Nephron progenitor cell (in vitro differentiated cells): ENCODE data around the gene PIR.

Experiments used
- DNase-seq: peaks from one replicate; pipeline ENCODE4 v3.0.0; 2021
- H3K27ac Mint-ChIP-seq: 2 replicates; pipeline ENCODE4 v1.8.0; 2021; ENCODE audit warnings: mild to moderate bottlenecking, moderate library complexity, mixed read lengths
- H3K27me3 Mint-ChIP-seq: 2 replicates; pipeline ENCODE4 v1.8.0; 2021; ENCODE audit warnings: mild to moderate bottlenecking, low read depth, mixed read lengths; ENCODE audit not compliant: poor library complexity
- H3K36me3 Mint-ChIP-seq: 2 replicates; pipeline ENCODE4 v1.8.0; 2021; ENCODE audit warnings: low read depth, mixed read lengths
- H3K4me1 Mint-ChIP-seq: 2 replicates; pipeline ENCODE4 v1.8.0; 2021; ENCODE audit warnings: mixed read lengths
- H3K4me3 Mint-ChIP-seq: 2 replicates; pipeline ENCODE4 v1.8.0; 2021; ENCODE audit warnings: mild to moderate bottlenecking, moderate library complexity, mixed read lengths
- H3K9me3 Mint-ChIP-seq: 2 replicates; pipeline ENCODE4 v1.8.0; 2021; ENCODE audit warnings: mild to moderate bottlenecking, moderate library complexity, mixed read lengths
- CTCF ChIP-seq: fragments of 200-600 bp; sonication (generic); IDR thresholded peaks from 2 replicates; pipeline ENCODE4 v1.5.0; 2021; ENCODE audit warnings: antibody characterized with exemption

PIR gene

GRCh38 chrX:15523088-15523487 lies 30.0 kb upstream of the PIR start:
- Mint-ChIP-seq H3K27me3 (no peaks in the 10 kb centered on the region), H3K27ac (no peak overlapping the region), H3K36me3 (no peaks in the 10 kb centered on the region), H3K9me3 (no peaks in the 10 kb centered on the region), H3K4me3 (no peak overlapping the region), H3K4me1 (no peaks in the 10 kb centered on the region)
- TF ChIP-seq CTCF = no peak
- no peak for DNase-seq

- no peak overlapping the region for H3K27ac Mint-ChIP-seq
- no peaks in the 10 kb centered on the region for H3K9me3 Mint-ChIP-seq
- no peaks in the 10 kb centered on the region for H3K27me3 Mint-ChIP-seq
- no peak overlapping the region for H3K4me3 Mint-ChIP-seq
- no peaks in the 10 kb centered on the region for H3K36me3 Mint-ChIP-seq
- TF ChIP-seq CTCF = no peak
- no peaks in the 10 kb centered on the region for H3K4me1 Mint-ChIP-seq
- DNase-seq = no peak
Measured at GRCh38 chrX:15522464-15522863, 29.3 kb upstream of the PIR start.

- Mint-ChIP-seq H3K4me3 (no peak overlapping the region), H3K9me3 (no peaks in the 10 kb centered on the region), H3K27me3 (peaks cover 5% of the 10 kb centered on the region), H3K4me1 (peaks cover 5% of the 10 kb centered on the region), H3K27ac (no peak overlapping the region), H3K36me3 (no peaks in the 10 kb centered on the region)
- no peak for TF ChIP-seq CTCF
- no peak for DNase-seq
Measured at GRCh38 chrX:15515931-15516330, 22.8 kb upstream of the PIR start.

- Mint-ChIP-seq H3K4me1 (peaks cover 5% of the 10 kb centered on the region), H3K4me3 (no peak overlapping the region), H3K9me3 (no peaks in the 10 kb centered on the region), H3K27ac (no peak overlapping the region), H3K27me3 (peaks cover 5% of the 10 kb centered on the region), H3K36me3 (no peaks in the 10 kb centered on the region)
- TF ChIP-seq CTCF = no peak
- no peak for DNase-seq
Measured at GRCh38 chrX:15514279-15514678, 21.1 kb upstream of the PIR start.

- peaks cover 5% of the 10 kb centered on the region for H3K4me1 Mint-ChIP-seq
- H3K36me3 Mint-ChIP-seq = no peaks in the 10 kb centered on the region
- no peaks in the 10 kb centered on the region for H3K9me3 Mint-ChIP-seq
- H3K4me3 Mint-ChIP-seq = no peak overlapping the region
- H3K27me3 Mint-ChIP-seq = peaks cover 5% of the 10 kb centered on the region
- TF ChIP-seq CTCF = no peak
- H3K27ac Mint-ChIP-seq = no peak overlapping the region
- DNase-seq = no peak
Measured at GRCh38 chrX:15512401-15512965, 19.4 kb upstream of the PIR start.

GRCh38 chrX:15511563-15511962 lies 18.4 kb upstream of the PIR start:
- Mint-ChIP-seq H3K4me1 (peaks cover 5% of the 10 kb centered on the region), H3K27ac (no peak overlapping the region), H3K4me3 (no peak overlapping the region), H3K9me3 (no peaks in the 10 kb centered on the region), H3K36me3 (no peaks in the 10 kb centered on the region), H3K27me3 (peaks cover 5% of the 10 kb centered on the region)
- DNase-seq = no peak
- TF ChIP-seq CTCF = no peak
